Measurements from ENCODE around the gene USP50. TPM values are rescaled to one million over a fixed set of nuclear protein-coding genes. Genes with fewer than 3 reads are reported as not detected.
"Not testable (repeated sequence)": the region's sequence is repeated elsewhere in the genome, so short reads cannot be mapped to it uniquely, and the experiment has no call there.

USP50 gene
- total RNA-seq (2014; rRNA removed; shearing (Covaris generic)), result not detected in 2 replicates

DNA sequence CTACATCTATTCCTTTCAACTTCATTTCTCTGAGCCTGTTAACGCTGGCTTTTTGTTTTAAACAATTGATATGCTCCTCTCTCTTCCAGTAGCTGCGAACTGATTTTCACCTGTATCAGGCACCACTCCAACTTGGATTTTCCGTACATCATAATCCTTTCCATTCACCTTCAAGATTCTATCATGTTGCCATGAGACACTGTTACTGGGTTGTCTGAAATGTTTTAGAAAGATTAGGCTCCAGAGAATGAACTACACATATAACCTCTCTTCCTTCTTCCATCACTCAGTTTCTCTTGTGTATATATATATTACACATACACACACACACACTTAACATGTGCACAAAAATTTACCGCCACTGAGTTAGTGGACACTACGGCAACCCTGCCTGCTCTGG is at the start of gene USP50:
TSS of gene USP50 (minus strand) at position 101 of the 400 bp plus-strand sequence. CDS start 141 bp downstream, outside the sequence.
- H3K9me3 ChIP-seq (replicated peaks), result no peaks in the 10 kb centered on the region
- no peaks in the 10 kb centered on the region for H3K27me3 ChIP-seq
- no peak for DNase-seq
- H3K4me3 ChIP-seq, result no peak within 1 kb of the TSS
- H3K27ac ChIP-seq, result no peak within 1 kb of the TSS
- H3K4me1 ChIP-seq, result no peaks in the 10 kb centered on the region
- no peaks in the 10 kb centered on the region for H3K36me3 ChIP-seq

DNA sequence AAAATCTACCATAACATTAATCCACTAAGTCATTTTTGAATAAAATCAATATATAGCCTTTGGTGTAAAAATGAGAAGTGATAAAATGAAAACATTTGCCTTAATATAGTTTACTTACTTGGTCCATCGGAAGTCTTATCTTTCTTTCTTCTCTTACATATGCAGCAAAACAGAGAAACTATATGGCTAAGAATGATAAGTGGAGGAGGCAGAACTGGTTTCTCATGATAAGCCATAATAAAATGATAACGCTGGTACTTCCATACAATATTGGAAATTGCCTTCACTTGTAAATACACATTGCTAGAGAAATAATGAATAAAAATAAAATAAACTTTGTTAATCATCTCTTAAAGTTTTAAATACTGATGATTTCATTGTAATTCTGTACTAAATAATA is 47.8 kb upstream of the USP50 start:
- Histone ChIP-seq H3K4me1 (no peaks in the 10 kb centered on the region), H3K27ac (no peak overlapping the region), H3K9me3 (replicated peaks) (no peaks in the 10 kb centered on the region), H3K4me3 (no peak overlapping the region), H3K27me3 (no peaks in the 10 kb centered on the region), H3K36me3 (peaks cover 49% of the 10 kb centered on the region)
- no peak for DNase-seq

DNA sequence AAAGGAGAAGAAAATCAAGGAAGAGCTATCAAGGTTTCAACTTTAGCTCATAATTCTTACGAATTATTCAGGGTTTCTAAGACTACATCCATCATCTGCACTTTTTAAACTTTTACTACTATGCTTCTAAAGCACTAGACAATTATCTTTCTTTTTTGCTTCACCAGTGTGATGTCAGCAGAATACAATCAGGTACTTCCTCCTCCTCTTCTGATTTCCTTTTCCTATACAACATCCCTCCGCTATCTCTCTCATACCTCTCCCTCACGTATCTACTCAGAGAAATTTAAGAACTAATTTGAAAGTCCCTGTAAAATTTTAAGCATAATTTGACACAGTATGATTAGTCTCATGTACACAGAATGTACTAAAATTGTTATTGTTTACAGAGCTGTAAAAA is 47.3 kb upstream of the USP50 start:
- no peak for DNase-seq
- H3K36me3 ChIP-seq, result peaks cover 47% of the 10 kb centered on the region
- no peaks in the 10 kb centered on the region for H3K4me1 ChIP-seq

DNA sequence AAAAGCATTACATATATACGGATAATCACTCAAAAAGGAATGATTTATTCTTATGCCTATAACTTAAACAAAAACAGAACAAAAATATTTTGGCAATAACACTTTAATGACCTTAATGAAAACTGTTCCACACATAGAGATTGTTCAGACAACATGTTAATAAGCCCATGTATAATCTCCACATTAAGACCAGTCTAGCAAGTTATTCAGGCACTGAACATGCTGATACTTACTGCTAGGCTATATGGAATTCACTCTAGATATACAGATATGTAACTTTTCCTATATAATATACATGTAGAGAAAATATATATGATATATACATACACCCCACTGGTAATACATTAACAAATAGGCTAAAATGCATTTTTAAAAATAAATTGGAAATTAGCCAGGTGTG is 43.8 kb upstream of the USP50 start:
- no peaks in the 10 kb centered on the region for H3K27me3 ChIP-seq
- H3K4me1 ChIP-seq, result no peaks in the 10 kb centered on the region
- no peak overlapping the region for H3K4me3 ChIP-seq
- DNase-seq, result no peak
- peaks cover 70% of the 10 kb centered on the region for H3K36me3 ChIP-seq
- H3K27ac ChIP-seq, result no peak overlapping the region
- H3K9me3 ChIP-seq (replicated peaks), result no peaks in the 10 kb centered on the region

More for the DNA sequence above, 47.3 kb upstream of the USP50 start:
- Histone ChIP-seq H3K4me3 (no peak overlapping the region), H3K27me3 (no peaks in the 10 kb centered on the region), H3K27ac (no peak overlapping the region), H3K9me3 (replicated peaks) (no peaks in the 10 kb centered on the region)

DNA sequence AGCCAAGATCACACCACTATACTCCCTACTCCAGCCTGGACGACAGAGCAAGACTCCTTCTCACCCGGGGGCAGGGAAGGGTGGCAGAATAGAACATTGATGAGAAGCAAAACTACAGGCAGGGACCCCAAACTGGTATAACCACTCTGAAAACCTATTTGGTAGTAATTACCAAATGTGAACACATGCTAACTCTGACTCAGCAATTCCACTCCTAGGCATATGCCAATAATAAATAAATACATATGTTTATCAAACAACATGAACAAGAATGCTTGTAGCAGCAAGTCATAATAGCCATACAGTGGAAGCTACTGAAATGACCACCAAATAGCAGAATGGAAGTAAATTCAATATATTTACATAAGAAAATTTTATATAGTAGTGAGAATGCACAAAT is 31.0 kb upstream of the USP50 start:
- Histone ChIP-seq H3K36me3 (peaks cover 25% of the 10 kb centered on the region), H3K27ac (no peak overlapping the region), H3K4me3 (no peak overlapping the region), H3K4me1 (no peaks in the 10 kb centered on the region), H3K9me3 (replicated peaks) (no peaks in the 10 kb centered on the region), H3K27me3 (no peaks in the 10 kb centered on the region)
- DNase-seq, result no peak

DNA sequence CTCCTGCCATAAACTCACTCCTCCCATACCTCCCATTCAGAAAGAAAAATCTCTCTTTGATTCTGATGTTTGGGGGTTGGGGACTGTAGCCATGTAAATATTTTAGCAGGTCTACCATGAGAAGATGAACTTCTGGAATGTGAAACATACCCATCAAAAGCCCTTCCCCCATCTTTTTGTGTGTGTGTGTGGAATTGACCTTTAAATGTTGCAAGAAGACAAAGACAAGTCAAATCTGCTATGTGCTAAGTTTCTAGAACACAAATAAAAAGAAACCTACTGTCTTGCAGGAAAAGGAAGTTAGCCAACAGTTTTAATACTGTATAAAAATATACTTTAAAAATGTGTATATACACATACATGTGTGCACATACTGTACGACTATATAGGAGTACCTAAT is 29.7 kb upstream of the USP50 start:
- no peak for DNase-seq

DNA sequence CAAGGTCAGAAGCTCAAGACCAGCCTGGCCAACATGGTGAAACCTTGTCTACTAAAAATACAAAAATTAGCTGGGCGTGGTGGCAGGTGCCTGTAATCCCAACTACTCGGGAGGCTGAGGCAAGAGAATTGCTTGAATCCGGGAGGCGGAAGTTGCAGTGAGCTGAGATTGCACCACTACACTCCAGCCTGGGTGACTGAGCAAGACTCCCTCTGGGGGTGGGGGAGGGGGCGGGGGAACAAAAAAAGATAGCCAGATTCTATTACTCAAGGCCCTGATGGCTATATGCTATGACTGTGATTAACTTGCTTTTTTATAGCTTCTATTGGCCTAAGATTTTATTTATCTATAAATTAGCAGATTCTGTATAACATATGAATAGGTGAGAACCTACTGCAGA is 27.4 kb upstream of the USP50 start:
- H3K27ac ChIP-seq; H3K4me3 ChIP-seq; H3K27me3 ChIP-seq; H3K9me3 ChIP-seq (replicated peaks); H3K4me1 ChIP-seq; DNase-seq: not testable (repeated sequence)
- H3K36me3 ChIP-seq, result peaks cover 36% of the 10 kb centered on the region

More for the DNA sequence above, 29.7 kb upstream of the USP50 start:
- H3K27me3 ChIP-seq, result no peaks in the 10 kb centered on the region
- peaks cover 25% of the 10 kb centered on the region for H3K36me3 ChIP-seq
- no peak overlapping the region for H3K4me3 ChIP-seq
- H3K4me1 ChIP-seq, result no peaks in the 10 kb centered on the region
- no peaks in the 10 kb centered on the region for H3K9me3 ChIP-seq (replicated peaks)
- no peak overlapping the region for H3K27ac ChIP-seq

DNA sequence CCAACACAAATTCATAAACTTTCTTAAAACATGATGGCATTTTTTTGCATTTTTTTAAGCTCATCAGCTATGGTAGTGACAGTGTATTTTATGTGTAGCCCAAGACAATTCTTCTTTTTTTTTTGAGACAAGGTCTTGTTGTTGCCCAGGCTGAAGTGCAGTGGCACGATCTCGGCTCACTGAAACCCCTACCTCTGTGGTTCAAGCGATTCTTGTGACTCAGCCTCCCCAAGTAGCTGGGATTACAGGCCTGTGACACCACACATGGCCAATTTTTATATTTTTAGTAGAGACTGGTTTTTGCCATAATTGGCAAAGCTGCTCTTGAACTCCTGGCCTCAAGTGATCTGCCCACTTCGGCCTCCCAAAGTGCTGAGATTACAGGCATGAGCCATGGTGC is 17.3 kb upstream of the USP50 start:
- Histone ChIP-seq H3K27me3 (no peaks in the 10 kb centered on the region), H3K36me3 (peaks cover 19% of the 10 kb centered on the region), H3K4me1 (no peaks in the 10 kb centered on the region), H3K27ac (no peak overlapping the region), H3K9me3 (replicated peaks) (no peaks in the 10 kb centered on the region), H3K4me3 (no peak overlapping the region)
- DNase-seq, result no peak

DNA sequence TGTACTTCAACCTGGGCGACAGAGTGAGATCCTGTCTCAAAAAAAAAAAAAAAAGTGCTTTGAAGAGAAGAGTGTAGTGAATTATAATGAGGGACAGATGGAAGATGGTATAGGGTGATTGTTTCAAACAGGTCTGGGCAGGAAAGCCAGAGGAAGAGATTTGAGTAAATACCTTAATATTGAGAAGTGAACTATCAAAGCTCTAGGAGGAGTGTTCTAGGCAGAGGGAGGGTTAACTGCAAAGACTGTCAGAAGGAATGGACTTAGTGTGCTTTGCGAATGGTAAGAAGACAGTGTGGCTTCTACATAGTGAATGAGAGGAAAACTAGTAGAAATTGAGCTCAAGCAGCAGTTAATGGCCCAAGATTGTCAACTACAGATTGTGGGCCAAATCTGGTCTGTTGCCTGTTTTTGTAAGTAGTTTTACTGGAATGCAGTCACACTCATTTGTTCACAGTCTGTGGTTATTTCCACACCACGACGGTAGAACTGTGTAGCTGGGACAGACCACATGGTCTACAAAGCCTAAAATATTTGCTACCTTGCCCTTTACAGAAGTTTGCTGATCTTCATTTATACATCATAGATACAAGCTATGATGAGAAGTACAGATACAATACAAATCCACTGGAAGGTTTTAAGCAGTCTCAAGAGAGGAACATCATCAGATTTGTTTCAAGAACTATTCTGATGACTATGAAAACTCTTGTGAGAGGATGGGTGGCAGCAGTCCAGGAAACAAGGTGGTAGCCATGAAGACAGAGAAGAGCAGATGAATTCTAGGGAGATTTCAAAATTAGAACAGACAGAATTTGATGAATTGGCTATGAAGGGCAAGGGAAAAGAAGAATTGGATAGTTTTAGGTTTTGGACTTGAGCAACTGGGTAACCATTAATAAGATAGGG is 16.5 kb upstream of the USP50 start:
- Histone ChIP-seq H3K4me3 (no peak overlapping the region), H3K9me3 (replicated peaks) (no peaks in the 10 kb centered on the region), H3K36me3 (peaks cover 19% of the 10 kb centered on the region), H3K4me1 (no peaks in the 10 kb centered on the region), H3K27me3 (no peaks in the 10 kb centered on the region), H3K27ac (no peak overlapping the region)
- no peak for DNase-seq

DNA sequence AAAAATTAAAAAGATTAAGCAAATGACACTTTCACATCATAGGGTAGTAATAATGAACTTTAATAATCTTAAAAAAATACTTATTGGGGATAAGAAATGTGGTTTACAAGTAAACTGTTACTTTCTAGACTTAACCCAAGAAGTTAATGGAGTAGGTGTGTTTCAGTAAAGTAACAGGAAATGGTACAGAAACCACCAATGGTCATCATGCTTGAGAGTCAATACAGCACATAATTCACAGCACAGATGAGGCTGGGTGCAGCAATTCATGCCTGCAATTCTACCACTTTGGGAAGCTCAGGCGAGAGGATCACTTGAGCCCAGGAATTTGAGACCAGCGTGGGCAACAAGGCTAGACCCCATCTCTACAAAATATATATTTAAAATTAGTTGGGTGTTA is 11.5 kb upstream of the USP50 start:
- no peak for DNase-seq
- Histone ChIP-seq H3K27ac (no peak overlapping the region), H3K27me3 (no peaks in the 10 kb centered on the region), H3K9me3 (replicated peaks) (no peaks in the 10 kb centered on the region), H3K4me1 (no peaks in the 10 kb centered on the region), H3K36me3 (peaks cover 8% of the 10 kb centered on the region; the same call in 1 of the 2 replicates), H3K4me3 (no peak overlapping the region)

DNA sequence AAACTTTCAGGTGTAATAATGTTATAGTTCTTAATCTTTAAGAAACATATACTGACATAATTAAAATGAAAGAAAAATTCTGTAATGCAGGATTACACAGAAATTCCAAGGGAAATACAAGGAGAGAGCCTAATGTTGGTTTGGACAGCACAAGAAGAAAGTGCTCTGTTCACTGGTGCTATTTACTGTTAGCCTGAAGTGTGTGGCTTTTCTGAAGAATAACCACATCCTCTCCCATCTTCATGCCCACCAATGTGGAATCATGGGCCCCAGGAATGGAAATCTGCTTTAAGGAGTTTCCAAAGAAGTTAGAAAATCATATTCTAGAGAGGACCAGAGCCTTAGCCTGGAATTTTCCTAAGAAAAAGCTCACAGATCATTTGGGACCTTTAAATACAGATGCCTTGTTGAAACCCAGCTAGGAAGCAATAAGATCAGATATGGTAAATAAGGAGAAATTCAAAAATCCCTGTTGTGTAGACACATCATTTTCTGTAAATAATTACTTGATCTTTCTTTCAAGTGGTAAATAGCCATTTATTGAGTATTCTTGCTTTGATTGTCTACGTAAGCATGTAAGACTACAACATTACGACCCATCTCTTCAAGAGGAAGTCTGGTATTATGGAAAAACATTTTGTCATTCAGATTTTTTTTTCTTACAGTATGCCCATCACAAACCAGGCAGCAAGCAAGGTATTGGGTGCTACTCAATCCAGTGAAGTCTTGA is 10.3 kb upstream of the USP50 start:
- H3K9me3 ChIP-seq (replicated peaks), result no peaks in the 10 kb centered on the region
- no peak overlapping the region for H3K4me3 ChIP-seq

DNA sequence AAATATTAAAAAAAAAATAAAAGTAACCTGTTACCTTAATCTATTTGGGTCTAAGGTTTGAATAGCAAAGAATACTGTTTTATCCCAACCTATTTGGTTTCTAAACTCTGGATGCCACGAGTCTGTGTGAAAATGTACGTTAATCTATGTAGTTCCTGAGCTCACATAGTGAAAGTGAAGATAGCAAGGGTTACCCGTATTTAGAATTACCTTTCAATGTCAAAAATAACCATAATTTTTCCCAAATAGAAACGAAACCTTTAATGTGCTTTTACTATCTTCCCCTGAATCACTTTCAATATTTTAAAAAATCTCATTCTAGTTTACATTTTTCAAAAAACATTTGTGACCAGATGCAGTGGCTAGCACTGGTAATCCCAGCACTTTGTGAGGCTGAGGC is 5.8 kb upstream of the USP50 start:
- Histone ChIP-seq H3K36me3 (no peaks in the 10 kb centered on the region), H3K9me3 (replicated peaks) (no peaks in the 10 kb centered on the region), H3K27me3 (no peaks in the 10 kb centered on the region), H3K4me3 (no peak overlapping the region), H3K27ac (no peak overlapping the region), H3K4me1 (no peaks in the 10 kb centered on the region)
- DNase-seq, result no peak

More for the DNA sequence above, 10.3 kb upstream of the USP50 start:
- peaks cover 8% of the 10 kb centered on the region; the same call in 1 of the 2 replicates for H3K36me3 ChIP-seq
- no peaks in the 10 kb centered on the region for H3K27me3 ChIP-seq
- H3K4me1 ChIP-seq, result no peaks in the 10 kb centered on the region
- H3K27ac ChIP-seq, result no peak overlapping the region
- DNase-seq, result no peak

DNA sequence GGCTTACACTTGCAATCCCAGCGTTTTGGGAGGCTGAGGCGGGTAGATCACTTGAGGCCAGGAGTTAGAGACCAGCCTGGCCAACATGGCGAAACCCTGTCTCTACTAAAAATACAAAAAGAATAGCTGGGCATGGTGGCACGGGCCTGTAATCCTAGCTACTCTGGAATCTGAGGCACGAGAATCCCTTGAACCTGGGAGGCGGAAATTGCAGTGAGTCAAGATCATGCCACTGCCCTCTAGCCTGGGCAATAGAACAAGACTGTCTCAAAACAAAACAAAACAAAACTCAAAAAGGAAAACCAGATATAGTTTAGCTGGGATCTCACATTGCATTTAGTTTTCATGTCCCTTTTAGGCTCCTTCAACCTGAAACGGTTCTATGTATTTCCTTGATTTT is 2.9 kb upstream of the USP50 start:
- H3K36me3 ChIP-seq, result no peaks in the 10 kb centered on the region
- H3K4me1 ChIP-seq, result no peaks in the 10 kb centered on the region
- H3K9me3 ChIP-seq (replicated peaks), result no peaks in the 10 kb centered on the region
- DNase-seq, result no peak
- no peaks in the 10 kb centered on the region for H3K27me3 ChIP-seq
- no peak overlapping the region for H3K4me3 ChIP-seq
- no peak overlapping the region for H3K27ac ChIP-seq

DNA sequence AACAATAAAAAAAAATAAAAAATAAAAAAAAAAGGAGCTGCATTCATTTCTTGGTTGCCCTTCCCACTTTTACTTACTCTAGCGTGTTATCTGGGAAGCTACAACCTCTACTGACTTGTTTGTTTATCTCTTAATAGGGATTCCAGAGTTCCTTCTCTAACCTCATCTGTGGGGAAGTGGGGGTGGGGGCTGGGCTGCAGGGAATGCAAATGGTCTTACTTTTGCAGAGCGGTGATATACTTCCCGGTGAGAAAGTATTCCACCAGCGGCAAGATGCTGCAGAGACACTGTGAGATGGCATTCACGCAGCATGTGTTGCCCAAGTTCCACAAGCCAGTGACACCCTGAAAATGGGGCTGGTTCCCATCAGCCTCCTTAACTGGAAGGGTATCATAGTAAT is 2.1 kb downstream of the USP50 start:
- Histone ChIP-seq H3K9me3 (replicated peaks) (no peaks in the 10 kb centered on the region), H3K4me3 (no peak overlapping the region), H3K27me3 (no peaks in the 10 kb centered on the region), H3K36me3 (no peaks in the 10 kb centered on the region), H3K27ac (no peak overlapping the region), H3K4me1 (no peaks in the 10 kb centered on the region)
- no peak for DNase-seq

DNA sequence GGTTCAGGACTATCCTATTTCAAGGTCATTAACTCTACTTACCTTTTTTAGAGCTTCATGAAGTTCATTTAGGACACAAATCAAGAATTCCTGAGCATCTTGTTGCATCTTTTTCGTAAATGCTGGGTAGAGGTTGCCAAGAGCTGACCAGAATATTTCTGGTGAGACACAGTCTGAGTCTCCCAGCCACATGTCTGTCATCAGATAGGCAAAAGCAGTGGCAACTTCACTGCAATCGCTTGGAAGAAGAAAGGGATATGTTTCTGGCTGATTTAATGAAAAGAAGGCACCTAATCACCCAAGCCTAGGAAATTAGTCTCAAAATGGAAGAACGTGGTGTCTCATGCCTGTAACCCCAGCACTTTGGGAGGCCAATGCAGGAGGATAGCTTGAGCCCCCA is 2.9 kb downstream of the USP50 start:
- DNase-seq, result no peak

More for the DNA sequence above, 2.9 kb downstream of the USP50 start:
- Histone ChIP-seq H3K4me3 (no peak overlapping the region), H3K4me1 (no peaks in the 10 kb centered on the region), H3K27me3 (no peaks in the 10 kb centered on the region), H3K36me3 (no peaks in the 10 kb centered on the region), H3K27ac (no peak overlapping the region), H3K9me3 (replicated peaks) (no peaks in the 10 kb centered on the region)

All from SJCRH30 (cell line).